DOHH2 (cell line): Measurements from ENCODE around the gene NEK1.

Experiments
- CTCF ChIP-seq: fragments of 200-600 bp; sonication (generic); IDR thresholded peaks from one replicate; pipeline ENCODE4 v1.5.1; 2014; ENCODE audit warnings: antibody characterized with exemption, mild to moderate bottlenecking, low read depth, low read length; ENCODE audit not compliant: poor library complexity, severe bottlenecking
- EZH2phosphoT487 ChIP-seq: fragments of 200-600 bp; sonication (generic); IDR thresholded peaks from 2 replicates; pipeline ENCODE4 v1.6.1; 2017; ENCODE audit warnings: borderline replicate concordance, mild to moderate bottlenecking, antibody characterized with exemption, low read length, moderate library complexity, mixed read lengths

- TF ChIP-seq CTCF: no peak
- no peak for TF ChIP-seq EZH2phosphoT487
These were observed 48.5 kb upstream of the NEK1 start for GRCh38 chr4:169660929-169661328.
